SK-N-SH (cell line): ENCODE measurements around the gene TFB2M. TPM values are rescaled to one million over a fixed set of nuclear protein-coding genes. Genes with fewer than 3 reads are reported as not detected.

Source experiments
- CTCF ChIA-PET: fragments of 300-600, 350-600 bp; formaldehyde crosslinking; extraction: SDS; loops from one replicate; lab custom pipeline; 2021; lab: Yijun Ruan, JAX
- POLR2A ChIA-PET: fragments of 350-600 bp; sonication (Branson Sonifier 250); formaldehyde crosslinking; extraction: SDS; loops from one replicate; lab custom pipeline; 2020; ENCODE audit warnings: antibody characterized with exemption, inconsistent platforms; lab: Yijun Ruan, JAX
- DNase-seq: peaks from one replicate; pipeline ENCODE4 v3.0.0; 2012
- H2AFZ ChIP-seq: fragments of 200-600 bp; sonication (generic); 2 replicates; pipeline ENCODE4 v1.8.1; 2016; ENCODE audit warnings: antibody characterized with exemption, mild to moderate bottlenecking, low read depth
- H3F3A ChIP-seq: fragments of 200-600 bp; sonication (generic); replicated peaks from 2 replicates; pipeline ENCODE3; 2016; ENCODE audit warnings: antibody characterized with exemption, mild to moderate bottlenecking; ENCODE audit not compliant: insufficient read depth
- H3K27ac ChIP-seq, 2 experiments: fragments of 200-500 bp in 1 of 2; fragments of 200-600 bp in 1 of 2; sonication (Bioruptor generic) in 1 of 2; sonication (generic), shearing (Covaris generic) in 1 of 2; 2 replicates each; pipeline versions ENCODE4 v1.5.1 to v1.6.1; 2014 to 2016; ENCODE audit warnings: low read depth in 2 of 2, inconsistent platforms in 1 of 2, low read length in 1 of 2, mild to moderate bottlenecking in 1 of 2, mixed read lengths in 1 of 2
- H3K27me3 ChIP-seq: fragments of 200-600 bp; sonication (generic), shearing (Covaris generic); 2 replicates; pipeline ENCODE4 v1.6.1; 2016; ENCODE audit warnings: mixed run types; ENCODE audit not compliant: insufficient read depth
- H3K36me3 ChIP-seq, 2 experiments: fragments of 200-500 bp in 1 of 2; fragments of 200-600 bp in 1 of 2; sonication (Bioruptor generic) in 1 of 2; sonication (generic) in 1 of 2; replicated peaks in 1 of 2; 2 replicates each; pipeline versions ENCODE3 to v1.5.1; 2014 to 2016; ENCODE audit warnings: low read length in 1 of 2, mild to moderate bottlenecking in 1 of 2; ENCODE audit not compliant: insufficient read depth in 2 of 2, control insufficient read depth in 1 of 2
- H3K4me1 ChIP-seq, 2 experiments: fragments of 200-500 bp in 1 of 2; fragments of 200-600 bp in 1 of 2; sonication (Bioruptor generic) in 1 of 2; sonication (generic), shearing (Covaris generic) in 1 of 2; 2 replicates each; pipeline versions ENCODE4 v1.5.1 to v1.6.1; 2014 to 2016; ENCODE audit warnings: low read depth in 1 of 2, low read length in 1 of 2, mixed run types in 1 of 2; ENCODE audit not compliant: insufficient read depth in 2 of 2, control insufficient read depth in 1 of 2
- H3K4me2 ChIP-seq: fragments of 200-600 bp; sonication (generic), shearing (Covaris generic); 2 replicates; pipeline ENCODE4 v1.6.1; 2017; ENCODE audit warnings: mixed run types
- H3K4me3 ChIP-seq, 2 experiments: fragments of 200-500 bp in 1 of 2; fragments of 200-600 bp in 1 of 2; sonication (Bioruptor generic) in 1 of 2; sonication (generic), shearing (Covaris generic) in 1 of 2; 2 replicates each; pipeline versions ENCODE4 v1.5.1 to v1.8.1; 2014 to 2016; ENCODE audit warnings: low read depth in 2 of 2, inconsistent platforms in 1 of 2, low read length in 1 of 2, mild to moderate bottlenecking in 1 of 2, mixed read lengths in 1 of 2, moderate library complexity in 1 of 2
- H3K79me2 ChIP-seq: fragments of 200-600 bp; sonication (generic); 2 replicates; pipeline ENCODE4 v1.8.1; 2017; ENCODE audit warnings: mild to moderate bottlenecking; ENCODE audit not compliant: insufficient read depth
- H3K9ac ChIP-seq: fragments of 200-600 bp; sonication (generic); 2 replicates; pipeline ENCODE4 v1.6.1; 2017; ENCODE audit warnings: mixed run types
- H3K9me2 ChIP-seq: fragments of 200-600 bp; sonication (generic); 2 replicates; pipeline ENCODE4 v1.6.1; 2017; ENCODE audit warnings: mixed run types
- H3K9me3 ChIP-seq: fragments of 200-600 bp; sonication (generic); 2 replicates; pipeline ENCODE4 v1.6.1; 2017; ENCODE audit warnings: mixed run types, mild to moderate bottlenecking, moderate library complexity
- H4K20me1 ChIP-seq: fragments of 200-600 bp; sonication (generic); 2 replicates; pipeline ENCODE4 v1.6.1; 2017; ENCODE audit warnings: mild to moderate bottlenecking, mixed run types; ENCODE audit not compliant: insufficient read depth
- CHD2 ChIP-seq: fragments of 150-350 bp; IDR thresholded peaks from 2 replicates; pipeline ENCODE4 v1.6.1; 2018; ENCODE audit warnings: low read length; ENCODE audit not compliant: partially characterized antibody
- EP300 ChIP-seq, 2 experiments: IDR thresholded peaks; 2 replicates each; pipeline versions ENCODE4 v1.4.0 to v1.6.1; 2012; ENCODE audit warnings: borderline replicate concordance in 1 of 2, low read depth in 1 of 2, low read length in 1 of 2
- FOXJ3 ChIP-seq: sonication (generic); formaldehyde crosslinking; IDR thresholded peaks from 2 replicates; pipeline ENCODE4 v1.5.1; 2020; ENCODE audit warnings: mild to moderate bottlenecking, missing genetic modification reagents
- GABPA ChIP-seq: IDR thresholded peaks from 2 replicates; pipeline ENCODE4 v1.4.0; 2012; ENCODE audit warnings: low read depth, mild to moderate bottlenecking
- MEF2A ChIP-seq: IDR thresholded peaks from 2 replicates; pipeline ENCODE4 v1.4.0; 2012; ENCODE audit warnings: low read depth, borderline replicate concordance
- POLR2AphosphoS5 ChIP-seq: IDR thresholded peaks from 2 replicates; pipeline ENCODE4 v1.6.1; 2012; ENCODE audit warnings: low read depth, low read length
- RAD21 ChIP-seq: IDR thresholded peaks from 2 replicates; pipeline ENCODE4 v1.6.1; 2012; ENCODE audit warnings: mild to moderate bottlenecking, low read length
- RCOR1 ChIP-seq: fragments of 150-350 bp; IDR thresholded peaks from 2 replicates; pipeline ENCODE4 v1.6.1; 2017; ENCODE audit warnings: antibody characterized with exemption, low read length
- SIN3A ChIP-seq: IDR thresholded peaks from 2 replicates; pipeline ENCODE4 v1.6.1; 2012; ENCODE audit warnings: low read depth, mild to moderate bottlenecking, low read length, moderate library complexity, borderline replicate concordance
- TEAD4 ChIP-seq: IDR thresholded peaks from 2 replicates; pipeline ENCODE4 v1.4.0; 2012; ENCODE audit warnings: mild to moderate bottlenecking, borderline replicate concordance; ENCODE audit not compliant: insufficient read depth
- YY1 ChIP-seq: IDR thresholded peaks from 2 replicates; pipeline ENCODE4 v1.4.0; 2012; ENCODE audit warnings: low read depth, mild to moderate bottlenecking
- WGBS: methylation state at CpG from one replicate; pipeline ENCODE4 v1.1.6; 2017; ENCODE audit warnings: low lambda C conversion rate; 5-methylcytosine and 5-hydroxymethylcytosine counted together
- polyA plus RNA-seq, 3 experiments: library from polyadenylated mRNA; depleted of rRNA; stranded (reverse); fragments of >200 nt; gene quantifications; 2 replicates each; pipeline ENCODE4 v1.2.3, GENCODE V29; 2012
- TF ChIP-seq, protein P1 (sequence below): IDR thresholded peaks from 2 replicates; pipeline ENCODE4; 2012
- TF ChIP-seq, protein P2 (sequence below): IDR thresholded peaks from 2 replicates; pipeline ENCODE4 v1.4.0; 2012; ENCODE audit warnings: low read depth, borderline replicate concordance
- TF ChIP-seq, protein P3 (sequence below): IDR thresholded peaks from 2 replicates; pipeline ENCODE4 v1.6.1; 2012; ENCODE audit warnings: mild to moderate bottlenecking, low read depth, low read length, moderate library complexity
- TF ChIP-seq, protein P4 (sequence below): fragments of 150-350 bp; IDR thresholded peaks from 2 replicates; pipeline ENCODE4 v1.6.1; 2016; ENCODE audit warnings: mild to moderate bottlenecking, low read depth, low read length

TFB2M gene
- polyA plus RNA-seq, 1 of the 3 experiments (the other 2 are of a cell fraction), result 17.3 TPM

DNA sequence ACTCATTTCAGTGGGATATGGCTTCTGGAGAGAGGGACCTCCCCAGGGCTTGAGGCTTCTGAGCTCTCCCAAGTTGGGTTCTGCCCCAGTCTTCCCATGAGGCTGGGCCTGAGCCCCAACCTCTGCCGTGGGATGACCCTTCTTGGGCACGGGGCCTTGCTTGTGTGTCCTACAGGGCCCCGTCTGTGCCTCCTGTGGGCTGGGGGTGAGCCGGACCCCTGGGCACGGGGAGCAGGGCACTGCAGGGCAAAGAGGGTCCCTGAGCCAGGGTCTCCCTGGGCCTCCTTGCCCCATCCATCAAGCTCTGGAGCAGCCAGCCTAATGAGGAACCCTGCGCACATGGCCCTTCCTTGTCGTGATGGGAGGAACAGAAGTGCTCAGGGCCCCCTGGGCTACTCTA lies 53.8 kb downstream of the TFB2M start:
- H3K4me2 ChIP-seq, result no peak overlapping the region
- CTCF ChIA-PET, result no interaction called here
- no peak overlapping the region for H3K4me3 ChIP-seq
- H3K27me3 ChIP-seq, result no peaks in the 10 kb centered on the region
- 60% methylated on average over 1 of the region's 7 CpGs for WGBS
- H4K20me1 ChIP-seq, result no peaks in the 10 kb centered on the region
- H3K9ac ChIP-seq, result no peak overlapping the region
- TF ChIP-seq POLR2AphosphoS5, result no peak
- TF ChIP-seq CHD2, result no peak
- TF ChIP-seq TEAD4, result no peak
- no peak for TF ChIP-seq GABPA
- no peak for TF ChIP-seq MEF2A
- H2AFZ ChIP-seq, result no peak overlapping the region
- H3K4me1 ChIP-seq, result no peaks in the 10 kb centered on the region; a peak in 1 of 4 replicates
- no peak overlapping the region for H3K27ac ChIP-seq
- H3K79me2 ChIP-seq, result no peaks in the 10 kb centered on the region
- H3K9me3 ChIP-seq, result no peaks in the 10 kb centered on the region; the same call in 1 of the 2 replicates
- H3K9me2 ChIP-seq, result no peaks in the 10 kb centered on the region
- no peaks in the 10 kb centered on the region for H3F3A ChIP-seq
- POLR2A ChIA-PET, result no interaction called here
- no peaks in the 10 kb centered on the region for H3K36me3 ChIP-seq
- no peak for DNase-seq

DNA sequence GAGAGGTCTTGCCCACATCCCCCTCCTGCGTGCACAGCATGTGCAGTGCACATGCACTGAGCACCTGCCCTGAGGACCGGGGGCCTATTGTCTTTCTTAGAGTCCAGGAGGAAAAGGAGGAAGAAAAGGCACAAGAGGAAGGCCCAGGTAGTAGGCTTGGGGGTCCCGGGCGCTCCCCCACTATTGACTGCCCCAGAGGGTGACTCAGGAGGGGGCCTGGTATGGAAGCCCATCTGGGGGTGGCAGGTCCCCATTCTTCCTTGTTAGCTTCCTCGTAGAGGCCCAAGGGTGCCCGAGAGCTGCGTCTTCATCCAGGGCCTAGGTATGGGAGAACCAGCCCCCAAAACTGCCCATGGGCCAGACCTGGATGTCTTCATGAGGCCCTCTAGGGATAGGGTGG lies 54.9 kb downstream of the TFB2M start:
- Histone ChIP-seq H3K79me2 (peaks cover 5% of the 10 kb centered on the region; the same call in 1 of the 2 replicates), H3K9me3 (no peaks in the 10 kb centered on the region; the same call in 1 of the 2 replicates)
- TF ChIP-seq TEAD4, result no peak
- TF ChIP-seq RCOR1, result no peak
- TF ChIP-seq, protein P1, sequence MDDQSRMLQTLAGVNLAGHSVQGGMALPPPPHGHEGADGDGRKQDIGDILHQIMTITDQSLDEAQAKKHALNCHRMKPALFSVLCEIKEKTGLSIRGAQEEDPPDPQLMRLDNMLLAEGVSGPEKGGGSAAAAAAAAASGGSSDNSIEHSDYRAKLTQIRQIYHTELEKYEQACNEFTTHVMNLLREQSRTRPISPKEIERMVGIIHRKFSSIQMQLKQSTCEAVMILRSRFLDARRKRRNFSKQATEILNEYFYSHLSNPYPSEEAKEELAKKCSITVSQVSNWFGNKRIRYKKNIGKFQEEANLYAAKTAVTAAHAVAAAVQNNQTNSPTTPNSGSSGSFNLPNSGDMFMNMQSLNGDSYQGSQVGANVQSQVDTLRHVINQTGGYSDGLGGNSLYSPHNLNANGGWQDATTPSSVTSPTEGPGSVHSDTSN, result no peak
- TF ChIP-seq, protein P2, sequence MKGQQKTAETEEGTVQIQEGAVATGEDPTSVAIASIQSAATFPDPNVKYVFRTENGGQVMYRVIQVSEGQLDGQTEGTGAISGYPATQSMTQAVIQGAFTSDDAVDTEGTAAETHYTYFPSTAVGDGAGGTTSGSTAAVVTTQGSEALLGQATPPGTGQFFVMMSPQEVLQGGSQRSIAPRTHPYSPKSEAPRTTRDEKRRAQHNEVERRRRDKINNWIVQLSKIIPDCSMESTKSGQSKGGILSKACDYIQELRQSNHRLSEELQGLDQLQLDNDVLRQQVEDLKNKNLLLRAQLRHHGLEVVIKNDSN, result no peak
- TF ChIP-seq EP300 (IDR thresholded peaks at IDR 0.05; ENCODE audit: borderline replicate concordance in 1 of 2, low read depth in 1 of 2, low read length in 1 of 2), result no peak
- no peak for TF ChIP-seq SIN3A
- no peak for TF ChIP-seq FOXJ3 (CRISPR knock-in tag)
- no peak for TF ChIP-seq YY1
- TF ChIP-seq, protein P3, sequence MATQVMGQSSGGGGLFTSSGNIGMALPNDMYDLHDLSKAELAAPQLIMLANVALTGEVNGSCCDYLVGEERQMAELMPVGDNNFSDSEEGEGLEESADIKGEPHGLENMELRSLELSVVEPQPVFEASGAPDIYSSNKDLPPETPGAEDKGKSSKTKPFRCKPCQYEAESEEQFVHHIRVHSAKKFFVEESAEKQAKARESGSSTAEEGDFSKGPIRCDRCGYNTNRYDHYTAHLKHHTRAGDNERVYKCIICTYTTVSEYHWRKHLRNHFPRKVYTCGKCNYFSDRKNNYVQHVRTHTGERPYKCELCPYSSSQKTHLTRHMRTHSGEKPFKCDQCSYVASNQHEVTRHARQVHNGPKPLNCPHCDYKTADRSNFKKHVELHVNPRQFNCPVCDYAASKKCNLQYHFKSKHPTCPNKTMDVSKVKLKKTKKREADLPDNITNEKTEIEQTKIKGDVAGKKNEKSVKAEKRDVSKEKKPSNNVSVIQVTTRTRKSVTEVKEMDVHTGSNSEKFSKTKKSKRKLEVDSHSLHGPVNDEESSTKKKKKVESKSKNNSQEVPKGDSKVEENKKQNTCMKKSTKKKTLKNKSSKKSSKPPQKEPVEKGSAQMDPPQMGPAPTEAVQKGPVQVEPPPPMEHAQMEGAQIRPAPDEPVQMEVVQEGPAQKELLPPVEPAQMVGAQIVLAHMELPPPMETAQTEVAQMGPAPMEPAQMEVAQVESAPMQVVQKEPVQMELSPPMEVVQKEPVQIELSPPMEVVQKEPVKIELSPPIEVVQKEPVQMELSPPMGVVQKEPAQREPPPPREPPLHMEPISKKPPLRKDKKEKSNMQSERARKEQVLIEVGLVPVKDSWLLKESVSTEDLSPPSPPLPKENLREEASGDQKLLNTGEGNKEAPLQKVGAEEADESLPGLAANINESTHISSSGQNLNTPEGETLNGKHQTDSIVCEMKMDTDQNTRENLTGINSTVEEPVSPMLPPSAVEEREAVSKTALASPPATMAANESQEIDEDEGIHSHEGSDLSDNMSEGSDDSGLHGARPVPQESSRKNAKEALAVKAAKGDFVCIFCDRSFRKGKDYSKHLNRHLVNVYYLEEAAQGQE, result no peak
- TF ChIP-seq RAD21, result no peak
- no peak for TF ChIP-seq MEF2A
- TF ChIP-seq CHD2, result no peak
- TF ChIP-seq, protein P4, sequence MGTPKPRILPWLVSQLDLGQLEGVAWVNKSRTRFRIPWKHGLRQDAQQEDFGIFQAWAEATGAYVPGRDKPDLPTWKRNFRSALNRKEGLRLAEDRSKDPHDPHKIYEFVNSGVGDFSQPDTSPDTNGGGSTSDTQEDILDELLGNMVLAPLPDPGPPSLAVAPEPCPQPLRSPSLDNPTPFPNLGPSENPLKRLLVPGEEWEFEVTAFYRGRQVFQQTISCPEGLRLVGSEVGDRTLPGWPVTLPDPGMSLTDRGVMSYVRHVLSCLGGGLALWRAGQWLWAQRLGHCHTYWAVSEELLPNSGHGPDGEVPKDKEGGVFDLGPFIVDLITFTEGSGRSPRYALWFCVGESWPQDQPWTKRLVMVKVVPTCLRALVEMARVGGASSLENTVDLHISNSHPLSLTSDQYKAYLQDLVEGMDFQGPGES, result no peak
- TF ChIP-seq, all 33 proteins: peak for 0
- no peak overlapping the region for H3K27ac ChIP-seq
- H3K27me3 ChIP-seq, result no peaks in the 10 kb centered on the region
- H3K4me1 ChIP-seq, result peaks cover 0 to 3% of the 10 kb centered on the region in 2 experiments; a peak in 2 of 4 replicates
- 90% methylated on average over 5 of the region's 7 CpGs for WGBS
- no peak overlapping the region for H3K9ac ChIP-seq
- H3K4me2 ChIP-seq, result no peak overlapping the region
- H2AFZ ChIP-seq, result no peak overlapping the region
- no peak overlapping the region for H3K4me3 ChIP-seq
- no peaks in the 10 kb centered on the region for H3K9me2 ChIP-seq
- no peaks in the 10 kb centered on the region for H3F3A ChIP-seq
- DNase-seq, result no peak
- H4K20me1 ChIP-seq, result no peaks in the 10 kb centered on the region
- POLR2A ChIA-PET, result no interaction called here
- no peaks in the 10 kb centered on the region for H3K36me3 ChIP-seq
- CTCF ChIA-PET, result no interaction called here
